Renal pelvis (tissue), 4 donors: ENCODE data around the gene PITPNM3. TPM values are rescaled to one million over a fixed set of nuclear protein-coding genes. Genes with fewer than 3 reads are reported as not detected.
"Not testable (repeated sequence)": the region's sequence is repeated elsewhere in the genome, so short reads cannot be mapped to it uniquely, and the experiment has no call there.

Source experiments
- DNase-seq: peaks from one replicate; pipeline ENCODE4 v3.0.0-alpha.2; 2013
- polyA plus RNA-seq, 3 donors: library from polyadenylated mRNA; unstranded; fragments of 120-200 nt; gene quantifications; one replicate each; pipeline ENCODE4 v1.2.1, GENCODE V29; 2013; ENCODE audit not compliant: insufficient read length in 3 of 3

Gene PITPNM3
- polyA plus RNA-seq, 3 donors = 8.2 to 10.0 (median 9.8) TPM

- no peak for DNase-seq
Measured at GRCh38 chr17:6502871-6503509, 53.4 kb downstream of the PITPNM3 start.

GRCh38 chr17:6502142-6502541, 54.2 kb downstream of the PITPNM3 start:
- DNase-seq = no peak

GRCh38 chr17:6501359-6501758, 55.0 kb downstream of the PITPNM3 start:
- no peak for DNase-seq

GRCh38 chr17:6498901-6499540, 57.3 kb downstream of the PITPNM3 start:
- DNase-seq = no peak

GRCh38 chr17:6498356-6498755, 58.0 kb downstream of the PITPNM3 start:
- no peak for DNase-seq

GRCh38 chr17:6497496-6498221, 58.7 kb downstream of the PITPNM3 start:
- DNase-seq = no peak

GRCh38 chr17:6496640-6497441, 59.5 kb downstream of the PITPNM3 start:
- DNase-seq = no peak

GRCh38 chr17:6496116-6496481, 60.3 kb downstream of the PITPNM3 start:
- DNase-seq = peak; percentile 51

GRCh38 chr17:6495450-6496115, 60.8 kb downstream of the PITPNM3 start:
- DNase-seq = no peak

- DNase-seq = no peak
Measured at GRCh38 chr17:6494239-6494941, 62.0 kb downstream of the PITPNM3 start.

GRCh38 chr17:6492892-6493674, 63.3 kb downstream of the PITPNM3 start:
- DNase-seq = no peak

GRCh38 chr17:6491071-6491700, 65.2 kb downstream of the PITPNM3 start:
- no peak for DNase-seq

- no peak for DNase-seq
Measured at GRCh38 chr17:6489016-6489550, 67.3 kb downstream of the PITPNM3 start.

GRCh38 chr17:6488008-6488539, 68.3 kb downstream of the PITPNM3 start:
- DNase-seq = no peak

GRCh38 chr17:6487251-6488007, 68.9 kb downstream of the PITPNM3 start:
- no peak for DNase-seq

- DNase-seq = no peak
Measured at GRCh38 chr17:6485646-6486412, 70.5 kb downstream of the PITPNM3 start.

GRCh38 chr17:6483507-6483906, 72.8 kb downstream of the PITPNM3 start:
- DNase-seq = no peak

- DNase-seq = not testable (repeated sequence)
Measured at GRCh38 chr17:6482796-6483195, 73.6 kb downstream of the PITPNM3 start.
